ENCODE data around the gene PID1. TPM values are rescaled to one million over a fixed set of nuclear protein-coding genes. Genes with fewer than 3 reads are reported as not detected.

Gene PID1
- total RNA-seq, 1 donor from 2014 or later, result not detected

DNA sequence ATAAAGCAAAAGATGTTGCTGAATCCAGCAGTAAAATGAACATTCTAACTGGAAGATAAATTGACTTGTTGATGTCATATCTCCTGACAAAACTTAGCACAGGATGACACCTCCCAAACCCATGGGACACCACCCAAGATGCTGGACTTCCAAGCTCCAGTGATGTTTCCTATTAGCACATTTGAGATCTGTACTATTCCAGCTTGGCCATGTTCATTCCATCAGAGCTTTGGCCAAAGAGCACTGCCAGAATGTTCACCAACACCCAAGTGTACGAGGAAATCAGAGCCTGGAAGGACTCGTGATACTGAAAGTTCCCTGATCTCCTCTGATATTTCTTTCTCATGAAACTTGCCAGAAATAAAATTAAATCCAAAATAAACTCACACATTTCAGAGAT is 44.7 kb downstream of the PID1 start:
- Mint-ChIP-seq H3K9me3 (ENCODE audit: unreplicated experiment) (peaks cover 44% of the 10 kb centered on the region), H3K27me3 (ENCODE audit: unreplicated experiment) (no peaks in the 10 kb centered on the region), H3K27ac (ENCODE audit: unreplicated experiment) (no peak overlapping the region), H3K36me3 (ENCODE audit: unreplicated experiment) (no peaks in the 10 kb centered on the region), H3K4me3 (ENCODE audit: unreplicated experiment) (no peak overlapping the region), H3K4me1 (ENCODE audit: unreplicated experiment) (no peaks in the 10 kb centered on the region)
- no peak for DNase-seq (ENCODE audit: extremely low spot score, unreplicated experiment)
- TF ChIP-seq, protein P1, sequence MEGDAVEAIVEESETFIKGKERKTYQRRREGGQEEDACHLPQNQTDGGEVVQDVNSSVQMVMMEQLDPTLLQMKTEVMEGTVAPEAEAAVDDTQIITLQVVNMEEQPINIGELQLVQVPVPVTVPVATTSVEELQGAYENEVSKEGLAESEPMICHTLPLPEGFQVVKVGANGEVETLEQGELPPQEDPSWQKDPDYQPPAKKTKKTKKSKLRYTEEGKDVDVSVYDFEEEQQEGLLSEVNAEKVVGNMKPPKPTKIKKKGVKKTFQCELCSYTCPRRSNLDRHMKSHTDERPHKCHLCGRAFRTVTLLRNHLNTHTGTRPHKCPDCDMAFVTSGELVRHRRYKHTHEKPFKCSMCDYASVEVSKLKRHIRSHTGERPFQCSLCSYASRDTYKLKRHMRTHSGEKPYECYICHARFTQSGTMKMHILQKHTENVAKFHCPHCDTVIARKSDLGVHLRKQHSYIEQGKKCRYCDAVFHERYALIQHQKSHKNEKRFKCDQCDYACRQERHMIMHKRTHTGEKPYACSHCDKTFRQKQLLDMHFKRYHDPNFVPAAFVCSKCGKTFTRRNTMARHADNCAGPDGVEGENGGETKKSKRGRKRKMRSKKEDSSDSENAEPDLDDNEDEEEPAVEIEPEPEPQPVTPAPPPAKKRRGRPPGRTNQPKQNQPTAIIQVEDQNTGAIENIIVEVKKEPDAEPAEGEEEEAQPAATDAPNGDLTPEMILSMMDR (IDR thresholded peaks at IDR 0.05), result no peak

DNA sequence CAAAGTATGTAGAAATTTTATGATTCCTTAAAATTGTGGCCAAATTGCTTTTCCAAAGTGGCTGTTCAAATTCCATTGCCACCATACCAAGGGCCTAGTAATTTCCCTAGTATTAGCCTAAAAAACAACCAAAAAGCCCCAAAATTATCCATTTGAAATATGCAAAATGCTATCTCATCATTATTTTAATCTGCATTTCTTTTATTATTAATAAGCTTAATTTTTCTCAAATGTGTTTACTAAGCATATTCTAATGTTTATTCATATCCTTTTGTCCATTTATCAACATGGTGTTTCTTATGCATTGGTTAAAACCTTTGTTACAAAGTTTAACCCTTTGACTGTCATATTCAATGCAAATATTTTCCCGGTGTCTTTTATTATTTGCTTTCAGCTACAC is 48.0 kb downstream of the PID1 start:
- Mint-ChIP-seq H3K9me3 (ENCODE audit: unreplicated experiment) (peaks cover 48% of the 10 kb centered on the region), H3K27ac (ENCODE audit: unreplicated experiment) (no peak overlapping the region), H3K4me3 (ENCODE audit: unreplicated experiment) (no peak overlapping the region), H3K4me1 (ENCODE audit: unreplicated experiment) (no peaks in the 10 kb centered on the region), H3K27me3 (ENCODE audit: unreplicated experiment) (no peaks in the 10 kb centered on the region), H3K36me3 (ENCODE audit: unreplicated experiment) (no peaks in the 10 kb centered on the region)
- no peak for DNase-seq (ENCODE audit: extremely low spot score, unreplicated experiment)
- TF ChIP-seq, protein P1 (IDR thresholded peaks at IDR 0.05), result no peak

DNA sequence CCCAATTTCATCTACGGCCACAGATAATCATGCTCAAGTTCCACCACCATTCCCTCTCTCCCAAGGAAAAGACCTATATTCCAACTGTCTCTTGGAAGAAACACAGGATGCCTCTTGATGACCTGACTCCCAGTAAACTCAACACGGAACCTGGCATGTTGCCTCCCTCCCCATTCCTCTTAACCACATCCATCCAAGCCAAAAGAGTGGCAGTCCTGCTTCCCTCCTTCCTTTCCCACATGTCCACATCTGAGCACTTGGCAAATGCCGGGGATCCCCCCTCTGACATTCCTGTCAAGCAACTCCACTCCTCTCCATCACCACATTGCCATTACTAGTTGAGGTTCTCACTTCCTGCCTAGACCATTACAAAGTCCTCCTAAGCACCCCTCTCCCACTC is 49.4 kb downstream of the PID1 start:
- TF ChIP-seq, protein P1 (IDR thresholded peaks at IDR 0.05), result no peak
- Mint-ChIP-seq H3K36me3 (ENCODE audit: unreplicated experiment) (no peaks in the 10 kb centered on the region), H3K27ac (ENCODE audit: unreplicated experiment) (no peak overlapping the region), H3K9me3 (ENCODE audit: unreplicated experiment) (peaks cover 34% of the 10 kb centered on the region), H3K4me3 (ENCODE audit: unreplicated experiment) (no peak overlapping the region), H3K4me1 (ENCODE audit: unreplicated experiment) (no peaks in the 10 kb centered on the region), H3K27me3 (ENCODE audit: unreplicated experiment) (no peaks in the 10 kb centered on the region)
- no peak for DNase-seq (ENCODE audit: extremely low spot score, unreplicated experiment)

DNA sequence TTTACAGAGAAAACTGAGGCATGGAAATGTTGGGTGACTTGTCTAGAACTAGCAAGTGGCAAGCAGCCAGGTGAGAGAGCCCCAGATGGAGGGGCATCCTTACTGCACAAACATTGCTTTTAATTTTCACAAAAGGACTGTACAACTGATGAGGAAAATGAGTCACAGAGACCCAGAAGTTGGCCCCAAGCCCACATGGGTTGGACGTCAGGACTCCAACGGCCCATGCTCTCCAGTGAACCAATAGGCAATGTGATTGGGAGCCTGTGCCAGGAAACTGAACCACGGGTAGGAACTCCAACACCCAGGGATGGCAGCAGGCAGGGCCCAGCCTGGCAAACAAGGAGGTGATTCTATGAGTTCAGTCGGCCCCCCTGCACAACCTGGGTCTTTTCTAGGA is 50.8 kb downstream of the PID1 start:
- H3K27me3 Mint-ChIP-seq (ENCODE audit: unreplicated experiment), result no peaks in the 10 kb centered on the region
- TF ChIP-seq, protein P1 (IDR thresholded peaks at IDR 0.05), result no peak

DNA sequence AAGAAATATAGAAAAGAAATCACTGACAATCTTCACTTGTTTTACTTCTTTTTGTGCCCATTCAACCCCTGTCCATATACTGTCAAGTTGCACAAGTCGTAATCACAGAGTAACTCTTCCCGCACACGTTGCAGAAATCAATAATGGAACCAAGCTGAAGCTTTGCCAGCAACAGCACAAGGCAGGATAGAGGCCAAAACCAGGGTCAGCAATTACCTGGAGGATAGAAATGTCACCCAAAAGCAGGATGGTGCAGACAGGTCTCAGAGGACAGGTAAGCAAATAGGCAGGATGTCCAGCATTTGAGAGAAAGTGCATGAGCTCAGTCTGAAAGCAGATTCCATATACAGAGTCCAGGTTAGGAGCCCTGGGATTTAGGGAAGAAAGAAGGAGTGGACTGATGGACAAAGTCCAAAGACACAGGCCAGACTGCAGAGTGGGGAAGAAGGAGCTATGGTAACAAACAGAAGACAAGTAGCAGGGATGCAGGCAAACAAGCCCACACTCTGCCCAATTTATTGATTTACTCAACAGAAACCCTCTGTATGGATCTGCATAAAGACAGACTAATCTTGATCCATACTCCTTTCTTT is 52.7 kb downstream of the PID1 start:
- DNase-seq (ENCODE audit: extremely low spot score, unreplicated experiment), result no peak
- TF ChIP-seq, protein P1 (IDR thresholded peaks at IDR 0.05), result no peak
- H3K27me3 Mint-ChIP-seq (ENCODE audit: unreplicated experiment), result no peaks in the 10 kb centered on the region
- no peaks in the 10 kb centered on the region for H3K36me3 Mint-ChIP-seq (ENCODE audit: unreplicated experiment)
- H3K4me1 Mint-ChIP-seq (ENCODE audit: unreplicated experiment), result no peaks in the 10 kb centered on the region
- H3K27ac Mint-ChIP-seq (ENCODE audit: unreplicated experiment), result no peak overlapping the region
- no peak overlapping the region for H3K4me3 Mint-ChIP-seq (ENCODE audit: unreplicated experiment)
- peaks cover 29% of the 10 kb centered on the region for H3K9me3 Mint-ChIP-seq (ENCODE audit: unreplicated experiment)

More for the DNA sequence above, 50.8 kb downstream of the PID1 start:
- Mint-ChIP-seq H3K36me3 (ENCODE audit: unreplicated experiment) (no peaks in the 10 kb centered on the region), H3K27ac (ENCODE audit: unreplicated experiment) (no peak overlapping the region), H3K4me1 (ENCODE audit: unreplicated experiment) (no peaks in the 10 kb centered on the region), H3K9me3 (ENCODE audit: unreplicated experiment) (peaks cover 27% of the 10 kb centered on the region), H3K4me3 (ENCODE audit: unreplicated experiment) (no peak overlapping the region)
- DNase-seq (ENCODE audit: extremely low spot score, unreplicated experiment), result no peak
